Measurements from ENCODE around the gene UNC45B.
A peak's percentile ranks its signal among the peaks of the same experiment; 100 is the strongest.
"Not testable (repeated sequence)": the region's sequence is repeated elsewhere in the genome, so short reads cannot be mapped to it uniquely, and the experiment has no call there.

Gene UNC45B, protein sequence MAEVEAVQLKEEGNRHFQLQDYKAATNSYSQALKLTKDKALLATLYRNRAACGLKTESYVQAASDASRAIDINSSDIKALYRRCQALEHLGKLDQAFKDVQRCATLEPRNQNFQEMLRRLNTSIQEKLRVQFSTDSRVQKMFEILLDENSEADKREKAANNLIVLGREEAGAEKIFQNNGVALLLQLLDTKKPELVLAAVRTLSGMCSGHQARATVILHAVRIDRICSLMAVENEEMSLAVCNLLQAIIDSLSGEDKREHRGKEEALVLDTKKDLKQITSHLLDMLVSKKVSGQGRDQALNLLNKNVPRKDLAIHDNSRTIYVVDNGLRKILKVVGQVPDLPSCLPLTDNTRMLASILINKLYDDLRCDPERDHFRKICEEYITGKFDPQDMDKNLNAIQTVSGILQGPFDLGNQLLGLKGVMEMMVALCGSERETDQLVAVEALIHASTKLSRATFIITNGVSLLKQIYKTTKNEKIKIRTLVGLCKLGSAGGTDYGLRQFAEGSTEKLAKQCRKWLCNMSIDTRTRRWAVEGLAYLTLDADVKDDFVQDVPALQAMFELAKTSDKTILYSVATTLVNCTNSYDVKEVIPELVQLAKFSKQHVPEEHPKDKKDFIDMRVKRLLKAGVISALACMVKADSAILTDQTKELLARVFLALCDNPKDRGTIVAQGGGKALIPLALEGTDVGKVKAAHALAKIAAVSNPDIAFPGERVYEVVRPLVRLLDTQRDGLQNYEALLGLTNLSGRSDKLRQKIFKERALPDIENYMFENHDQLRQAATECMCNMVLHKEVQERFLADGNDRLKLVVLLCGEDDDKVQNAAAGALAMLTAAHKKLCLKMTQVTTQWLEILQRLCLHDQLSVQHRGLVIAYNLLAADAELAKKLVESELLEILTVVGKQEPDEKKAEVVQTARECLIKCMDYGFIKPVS

DNA sequence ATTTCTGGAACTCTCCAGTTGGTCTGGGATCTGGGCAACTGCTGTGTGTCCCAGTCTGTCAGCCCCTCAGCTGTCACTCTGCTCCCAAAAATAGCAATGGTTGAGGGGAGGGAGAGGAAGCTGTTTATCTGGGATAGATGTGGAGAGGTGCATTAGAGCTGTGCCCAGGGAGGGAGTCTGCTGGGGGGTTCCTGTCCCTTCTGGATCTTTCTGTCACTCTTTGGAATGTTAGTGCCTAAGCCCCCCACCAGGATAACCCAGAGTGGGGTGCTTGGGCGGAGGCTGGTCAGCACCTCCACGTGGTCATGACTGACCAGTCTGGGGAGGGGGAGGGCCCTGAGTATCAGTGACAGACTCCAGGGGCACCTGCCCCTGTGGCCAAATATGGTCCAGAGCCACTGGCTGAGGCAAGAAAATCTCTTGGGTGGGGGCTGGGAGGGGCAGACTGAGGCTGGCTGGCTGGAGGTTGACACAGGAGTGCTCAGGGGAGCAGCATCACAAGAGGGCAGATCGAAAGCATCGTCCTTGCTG, at the start of gene UNC45B:
Gene UNC45B (plus strand): TSS at position 443 of the 531 bp plus-strand sequence. CDS start 447 bp downstream, outside the sequence.
- no peak for DNase-seq

DNA sequence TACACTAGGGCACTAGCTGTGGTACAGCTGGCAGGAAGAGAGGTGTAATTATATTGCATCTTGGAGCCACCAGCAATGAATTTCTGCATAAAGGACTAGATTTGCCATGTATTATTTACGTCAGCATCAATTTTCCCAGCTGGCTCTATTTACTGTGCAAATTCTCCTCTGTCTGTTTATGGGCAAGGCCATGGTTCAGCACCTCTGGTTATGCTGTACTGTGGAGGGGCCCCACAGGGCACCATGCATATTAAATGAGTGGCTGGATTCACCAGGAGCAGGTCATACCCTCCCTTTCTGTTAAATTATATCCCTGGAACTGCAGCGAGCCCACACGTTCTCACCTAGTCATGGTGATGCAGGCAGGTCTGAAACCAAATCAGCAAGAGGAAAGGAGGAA, 47.7 kb upstream of the UNC45B start:
- no peak for DNase-seq

DNA sequence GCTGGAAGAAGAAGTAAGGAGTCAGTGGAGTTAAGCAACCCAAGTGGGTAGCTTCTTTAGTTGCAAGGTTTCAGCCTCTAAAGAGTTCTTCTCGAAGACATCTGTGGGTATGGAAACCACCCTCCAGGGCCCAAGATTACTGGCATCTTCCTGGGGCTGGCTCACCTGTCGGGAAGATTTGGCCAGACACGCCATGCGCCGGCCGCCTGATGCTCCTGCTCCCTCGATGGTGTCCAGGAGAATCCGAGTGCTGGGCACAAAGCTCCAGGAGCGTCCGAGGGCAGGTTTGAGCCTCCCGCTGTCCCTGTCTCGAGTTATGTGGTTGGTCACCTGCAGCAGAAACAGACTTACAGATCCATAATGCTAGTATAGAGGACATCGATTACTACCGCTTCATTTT, 46.6 kb upstream of the UNC45B start:
- no peak for DNase-seq

DNA sequence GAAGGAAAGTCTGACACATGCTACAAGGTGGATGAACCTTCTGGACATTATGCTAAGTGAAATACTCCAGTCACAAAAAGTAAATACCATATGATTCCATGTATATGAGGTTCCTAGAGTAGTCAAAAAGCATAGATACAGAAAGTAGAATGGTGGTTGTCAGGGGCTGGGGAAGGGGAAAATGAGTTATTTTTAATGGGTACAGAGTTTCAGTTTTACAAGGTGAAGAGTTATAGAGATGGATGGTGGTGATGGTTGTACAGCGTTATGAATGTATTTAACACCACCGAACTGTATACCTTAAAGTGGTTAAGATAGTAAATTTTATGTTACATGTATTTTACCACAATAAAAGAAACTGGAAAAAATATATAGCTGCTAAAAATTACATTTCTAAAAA, 45.9 kb upstream of the UNC45B start:
- no peak for DNase-seq

DNA sequence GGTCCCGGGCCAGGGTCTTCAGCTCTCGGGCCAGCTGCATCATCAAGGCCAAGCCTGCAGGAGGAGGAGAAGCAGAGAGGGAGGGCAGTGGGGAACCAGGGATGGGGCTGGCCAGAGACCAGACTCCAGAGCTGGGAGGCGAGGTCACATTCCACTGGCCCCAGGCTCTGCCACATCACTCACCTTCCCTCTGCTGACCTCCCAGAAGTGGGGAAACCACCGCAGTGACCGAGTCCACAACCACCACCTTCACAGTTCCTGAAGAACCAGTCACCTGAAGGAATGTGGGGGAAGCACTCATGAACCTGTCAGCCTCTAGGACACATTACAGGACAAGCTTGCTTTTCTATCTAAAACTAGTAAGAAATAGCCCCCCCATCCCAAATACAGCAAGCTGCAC, 44.3 kb upstream of the UNC45B start:
- no peak for DNase-seq

DNA sequence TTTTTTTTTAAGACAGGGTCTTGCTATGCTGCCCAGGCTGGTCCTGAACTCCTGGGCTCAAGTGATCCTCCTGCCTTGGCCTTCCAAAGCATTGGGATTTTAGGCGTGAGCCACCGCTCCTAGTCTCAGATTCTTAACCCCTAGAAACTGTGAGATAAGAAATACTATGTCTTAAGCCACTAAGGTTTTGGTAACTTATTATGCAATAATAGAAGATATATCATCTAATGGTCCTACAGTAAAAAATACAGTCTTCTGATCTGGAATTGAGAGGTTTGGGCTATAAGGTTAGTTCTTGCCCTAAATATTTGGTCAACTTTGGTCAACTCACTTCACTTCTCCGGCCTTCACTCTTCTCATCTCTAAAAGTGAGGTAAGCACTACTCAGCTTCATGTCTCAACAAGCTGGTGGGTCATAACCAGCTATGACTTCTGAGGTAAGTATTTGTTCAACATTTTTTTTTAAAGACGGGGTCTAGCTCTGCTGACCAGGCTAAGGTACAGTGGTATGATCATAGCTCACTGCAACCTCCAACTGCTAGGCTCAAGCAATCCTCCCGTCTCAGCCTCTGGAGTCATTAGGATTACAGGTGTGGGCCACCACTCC, 42.7 kb upstream of the UNC45B start:
- no peak for DNase-seq

DNA sequence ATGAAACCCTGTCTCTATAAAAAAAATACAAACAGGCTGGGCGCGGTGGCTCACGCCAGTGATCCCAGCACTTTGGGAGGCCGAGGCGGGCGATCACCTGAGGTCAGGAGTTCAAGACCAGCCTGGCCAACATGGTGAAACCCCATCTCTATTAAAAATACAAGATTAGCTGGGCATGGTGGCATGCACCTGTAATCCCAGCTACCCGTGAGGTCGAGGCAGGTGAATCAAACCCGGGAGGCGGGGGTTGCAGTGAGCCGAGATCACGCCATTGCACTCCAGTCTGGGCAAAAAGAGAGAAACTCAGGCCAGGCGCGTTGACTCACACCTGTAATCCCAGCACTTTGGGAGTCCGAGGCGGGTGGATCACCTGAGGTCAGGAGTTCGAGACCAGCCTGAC, 36.8 kb upstream of the UNC45B start:
- not testable (repeated sequence) for DNase-seq

DNA sequence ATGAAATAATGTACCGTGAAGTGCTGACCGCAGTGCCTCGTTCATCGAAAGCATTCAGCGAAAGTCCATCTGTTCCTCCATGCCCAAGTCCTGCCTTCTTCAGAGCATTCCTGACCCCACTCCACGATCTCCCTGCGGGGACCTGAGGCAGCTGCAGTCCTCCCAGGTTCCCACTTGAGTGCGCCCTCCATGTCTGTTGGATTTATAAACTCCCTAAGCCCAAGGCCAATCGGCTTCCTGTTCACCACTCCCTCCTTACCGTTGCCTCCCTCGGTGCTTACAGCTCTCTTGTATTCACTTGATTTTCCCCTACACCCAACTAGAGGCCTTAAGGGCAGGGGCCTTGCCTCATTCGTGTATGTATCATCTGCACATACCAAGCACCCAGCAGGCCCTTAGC, 30.8 kb upstream of the UNC45B start:
- DNase-seq: no peak

DNA sequence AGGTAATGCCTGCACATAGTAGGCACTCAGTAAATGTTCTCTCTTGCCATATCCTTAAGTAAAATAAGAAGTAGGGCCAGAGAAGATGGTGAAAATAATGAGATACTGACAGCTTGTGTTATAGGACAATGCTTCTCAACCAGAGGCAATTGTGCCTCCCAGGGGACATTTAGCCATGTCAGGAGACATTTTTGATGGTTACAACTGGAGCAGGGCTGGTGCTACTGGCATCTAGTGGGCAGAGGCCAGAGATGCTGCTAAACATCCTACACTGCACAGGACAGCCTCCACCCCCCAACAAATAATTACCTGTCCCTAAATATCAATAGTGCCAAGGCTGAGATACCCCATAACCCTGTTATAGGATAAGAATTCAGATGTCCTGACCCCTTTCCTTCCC, 29.6 kb upstream of the UNC45B start:
- DNase-seq: no peak

DNA sequence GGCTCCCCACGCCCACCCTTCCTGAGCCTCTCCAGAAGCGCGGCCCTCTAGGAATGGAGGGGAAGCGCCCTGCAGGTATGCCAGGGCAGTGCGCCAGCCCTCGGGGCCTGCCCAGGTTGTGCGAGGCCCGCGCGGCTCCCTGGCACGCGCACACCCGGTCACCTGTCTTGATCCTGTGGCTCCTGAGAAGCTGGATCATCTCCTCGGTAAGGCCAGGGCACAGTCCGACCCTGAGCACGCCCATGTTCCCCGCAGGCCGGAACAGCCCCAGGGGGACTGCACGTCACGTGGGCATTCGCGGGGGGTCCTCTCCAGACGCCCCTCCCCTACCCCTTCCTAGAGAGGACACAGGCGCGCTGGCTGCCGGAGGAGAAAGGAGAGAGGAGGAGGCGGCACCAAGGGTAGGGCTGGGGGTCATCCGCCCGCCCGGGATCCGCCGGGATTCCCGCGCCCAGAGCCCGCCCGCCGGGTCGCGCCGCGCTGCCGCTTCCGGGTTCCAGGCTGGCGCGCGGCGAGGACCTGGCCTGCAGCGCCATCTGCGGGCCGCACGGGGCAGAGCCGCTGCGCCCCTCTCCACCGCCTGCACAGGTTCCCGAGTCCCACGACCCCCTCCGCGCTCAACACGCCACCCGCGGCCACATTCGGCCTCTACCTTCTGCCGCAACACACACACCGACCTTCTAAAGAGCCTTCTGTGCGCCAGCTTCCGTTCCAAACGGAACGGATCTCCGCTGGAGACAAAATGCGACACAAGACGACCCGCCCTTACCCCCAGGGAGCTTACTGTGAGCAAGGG, 28.0 kb upstream of the UNC45B start, which contains the start of gene RAD51D:
Gene RAD51D (minus strand): TSS at position 491 of the 796 bp plus-strand sequence. CDS start 247 bp downstream, at position 244.
- DNase-seq: peak; percentile 71

DNA sequence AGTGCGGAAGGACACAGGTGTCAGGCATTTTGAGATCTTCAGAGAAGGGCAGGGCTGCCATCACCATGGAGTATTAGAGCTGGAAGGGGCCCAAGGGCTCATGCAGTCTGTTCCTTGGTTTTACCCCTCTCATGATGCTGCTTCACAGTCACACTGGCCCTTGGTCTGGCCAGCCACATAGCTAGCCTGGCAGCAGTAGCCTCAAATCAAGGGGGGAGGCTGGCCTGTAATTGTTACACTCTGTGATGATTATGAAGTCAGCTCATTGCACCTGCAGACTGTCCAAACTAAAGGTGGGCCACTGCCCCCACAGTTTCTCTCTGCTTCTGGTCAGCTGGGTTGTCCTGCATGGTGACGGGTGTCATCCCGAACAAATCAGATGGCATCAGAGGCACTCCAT, 26.3 kb upstream of the UNC45B start, which contains the start of gene FNDC8:
Gene FNDC8 (plus strand): TSS at position 301 of the 400 bp plus-strand sequence. CDS start 79 bp downstream, at position 380.
- no peak for DNase-seq

DNA sequence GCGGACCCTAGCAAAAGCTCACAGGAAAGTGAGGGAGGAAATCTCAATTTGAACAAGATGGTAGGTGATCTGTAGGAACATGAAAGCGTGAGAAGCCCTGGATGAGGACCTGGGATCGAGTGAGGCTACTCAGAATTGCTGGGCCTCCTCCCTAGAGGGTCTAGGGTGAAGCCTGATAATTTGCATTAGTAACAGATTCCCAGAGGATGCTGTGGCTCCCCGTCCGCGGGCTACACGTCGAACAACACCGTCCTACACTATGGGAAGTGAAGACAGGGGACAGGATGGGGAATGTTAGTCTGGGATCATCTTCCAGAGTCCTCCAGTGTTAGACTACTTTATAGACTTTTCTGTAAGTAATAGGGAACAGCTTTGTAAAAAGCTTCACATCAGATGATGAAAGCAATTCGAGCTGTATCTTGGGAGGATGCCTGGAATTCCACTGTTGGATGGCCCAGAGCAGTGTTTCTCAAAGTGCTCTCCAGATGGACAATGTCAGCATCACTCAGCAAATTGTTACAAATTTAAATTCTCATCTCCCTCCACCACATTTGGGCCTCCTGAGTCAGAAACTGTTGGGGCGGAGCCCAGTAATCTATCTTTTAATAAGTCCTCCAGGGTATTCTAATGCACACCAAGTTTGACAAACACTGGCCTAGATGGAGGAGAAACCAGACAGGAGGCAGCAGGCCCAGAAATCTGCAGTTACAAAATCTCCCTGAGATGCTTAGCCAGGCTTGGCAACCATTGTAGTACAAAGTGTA, 19.7 kb upstream of the UNC45B start:
- DNase-seq: no peak

DNA sequence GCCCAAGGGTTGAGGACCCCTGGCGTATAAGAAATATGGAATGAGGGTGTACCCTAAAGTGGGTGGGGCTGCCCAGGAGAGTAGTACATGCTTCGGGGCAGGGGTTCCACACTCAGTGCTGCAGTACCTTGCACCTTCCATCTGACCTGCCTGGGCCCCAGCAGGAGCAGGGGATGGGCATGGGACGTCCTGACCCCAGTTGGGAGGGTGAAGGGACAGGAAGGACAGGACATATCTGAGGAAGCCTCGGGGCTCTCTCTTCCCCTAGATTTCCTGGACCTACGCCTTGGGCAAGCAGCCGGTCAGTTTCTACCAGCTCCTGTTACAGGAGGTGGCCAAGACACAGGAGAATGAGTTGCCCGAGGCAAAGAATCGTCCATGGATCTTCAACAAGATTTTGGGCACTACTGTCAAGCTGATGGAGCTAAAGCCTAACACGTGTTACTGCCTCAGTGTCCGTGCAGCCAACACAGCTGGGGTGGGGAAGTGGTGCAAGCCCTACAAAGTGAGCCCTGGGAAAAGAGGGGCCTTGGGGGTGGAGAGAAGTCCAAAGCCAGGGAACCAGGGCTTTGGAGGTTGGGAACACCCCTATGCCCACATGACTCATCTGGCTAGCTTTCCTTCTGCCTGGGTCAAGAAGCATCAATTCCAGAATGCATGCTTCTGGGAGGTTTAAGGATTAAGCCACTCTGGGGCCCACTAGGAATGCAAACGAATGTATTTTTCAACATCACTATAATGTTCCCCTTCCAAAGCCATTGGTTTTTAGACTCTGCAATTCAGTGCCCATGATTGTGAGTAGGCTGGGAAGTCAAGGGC, 18.3 kb upstream of the UNC45B start:
- DNase-seq: no peak

DNA sequence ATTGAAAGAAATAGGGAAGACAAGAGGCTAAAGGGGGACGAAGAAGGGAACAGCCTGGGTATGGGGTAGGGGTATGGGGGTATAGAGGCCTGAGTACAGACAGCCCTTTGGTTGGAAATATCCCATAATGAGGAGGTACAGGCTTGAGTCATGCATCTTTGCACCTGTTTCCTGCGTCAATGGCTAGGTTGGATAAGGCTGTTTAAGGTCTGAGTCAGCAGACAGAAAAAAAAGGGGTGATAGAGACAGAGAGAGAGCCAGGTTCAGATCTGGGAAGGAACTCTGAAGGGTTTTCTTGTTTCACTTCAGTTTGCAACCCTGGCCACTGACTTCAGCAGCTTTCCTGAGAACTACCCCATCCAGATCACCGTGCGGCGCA, 17.7 kb upstream of the UNC45B start:
- no peak for DNase-seq

DNA sequence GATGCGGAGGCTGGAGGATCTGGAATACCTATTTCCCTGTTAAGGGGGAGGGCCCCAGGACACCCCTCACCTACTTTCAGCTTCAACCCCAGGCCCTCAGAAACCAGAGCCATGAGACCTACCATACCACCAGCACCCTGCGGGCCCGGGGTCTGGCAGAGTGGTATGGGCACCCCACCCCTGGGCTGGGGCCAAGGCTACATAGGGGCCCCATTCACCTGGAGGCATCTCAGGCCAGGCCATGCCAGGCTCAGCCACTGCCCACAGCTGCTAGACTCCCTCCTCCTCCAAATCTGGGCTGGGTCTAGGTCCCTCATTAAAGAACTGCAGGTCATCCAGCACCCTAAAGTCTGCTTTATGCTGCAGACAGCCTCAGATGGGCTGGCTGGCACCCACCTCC, 17.2 kb upstream of the UNC45B start:
- DNase-seq: no peak

DNA sequence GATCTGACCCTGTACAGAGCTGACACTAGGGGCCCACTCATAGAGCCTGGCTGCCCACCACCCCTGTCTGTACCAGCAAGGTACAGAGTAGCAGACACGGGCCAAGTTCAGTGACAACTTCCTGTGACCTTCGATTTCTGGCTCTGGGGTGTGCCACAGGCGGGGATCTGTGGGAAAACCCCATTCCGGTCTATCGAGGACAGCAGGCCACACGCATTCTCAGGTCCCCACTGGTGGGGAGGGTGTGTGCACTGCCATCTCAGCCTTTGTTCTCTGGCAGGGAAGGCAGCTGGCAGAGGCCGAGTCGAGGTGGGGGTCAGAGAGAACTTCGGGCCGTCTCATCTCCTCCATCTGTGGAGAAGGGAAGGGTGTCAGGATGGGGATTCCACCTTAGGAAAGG, 15.5 kb upstream of the UNC45B start:
- DNase-seq: no peak

DNA sequence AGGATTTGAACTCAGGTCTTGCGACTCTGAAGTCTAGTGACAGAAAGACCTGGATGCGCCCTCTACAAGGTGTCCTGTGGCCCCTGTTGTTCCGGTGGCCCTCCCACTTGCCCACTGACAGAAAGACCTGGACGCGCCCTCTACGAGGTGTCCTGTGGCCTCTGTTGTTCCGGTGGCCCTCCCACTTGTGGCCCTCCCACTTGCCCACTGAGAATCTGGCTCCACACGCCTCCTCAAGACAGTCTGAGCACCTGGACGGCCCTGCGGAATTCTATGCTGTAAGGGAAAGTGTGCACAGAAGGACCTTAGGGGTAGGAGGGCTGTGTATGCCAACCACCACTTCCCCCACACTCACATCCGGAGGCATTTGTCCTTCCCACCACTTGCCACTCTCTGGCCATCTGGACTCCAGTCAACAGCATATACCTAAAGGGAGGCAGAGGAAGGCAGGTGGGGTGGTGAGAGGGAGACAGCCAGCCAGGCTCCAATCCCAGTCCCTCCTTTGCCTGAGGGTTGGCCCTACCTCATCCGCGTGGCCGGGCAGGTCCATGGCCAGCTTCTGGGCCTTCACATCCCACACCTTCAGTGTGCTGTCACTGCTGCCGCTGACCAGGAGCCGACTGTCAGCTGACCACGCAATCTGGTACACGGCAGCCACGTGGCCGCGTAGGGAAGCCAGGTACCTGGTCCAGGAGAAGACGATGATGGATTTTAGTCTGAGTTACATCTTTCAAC, 14.6 kb upstream of the UNC45B start:
- no peak for DNase-seq

DNA sequence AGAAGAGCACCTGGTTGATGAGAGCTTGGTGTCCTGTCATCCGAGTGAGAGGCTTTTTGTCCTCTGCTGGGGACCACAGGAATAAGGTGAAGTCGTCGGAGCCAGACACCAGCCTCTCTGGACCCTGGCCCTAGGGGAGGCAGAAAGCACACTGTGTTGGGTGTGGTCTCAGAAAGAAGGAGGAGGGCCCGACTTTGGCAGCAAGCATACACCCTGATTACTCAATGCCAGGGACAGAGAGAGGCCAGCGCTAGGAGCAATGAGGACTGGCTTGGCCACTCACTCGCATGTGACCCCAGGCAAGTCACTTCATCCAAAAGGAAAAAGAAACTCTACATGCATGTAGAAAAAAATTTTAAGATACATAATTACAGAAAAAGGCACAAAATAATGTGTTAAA, 12.3 kb upstream of the UNC45B start:
- no peak for DNase-seq

DNA sequence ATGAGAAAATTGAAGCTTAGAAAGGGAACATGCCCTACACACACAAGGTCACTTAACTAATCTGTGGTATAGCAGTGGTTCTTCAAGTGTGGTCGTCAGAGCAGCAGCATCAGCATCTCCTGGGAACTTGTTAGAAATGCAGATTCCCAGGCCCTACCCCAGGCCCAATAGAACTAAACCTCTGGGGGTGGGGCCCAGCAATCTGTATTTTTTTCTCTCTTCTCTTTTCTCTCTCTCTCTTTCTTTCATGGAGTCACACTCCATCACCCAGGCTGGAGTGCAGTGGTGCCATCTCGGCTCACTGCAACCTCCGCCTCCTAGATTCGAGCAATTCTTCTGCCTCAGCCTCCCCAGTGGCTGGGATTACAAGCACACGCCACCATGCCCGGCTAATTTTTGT, 9.4 kb upstream of the UNC45B start:
- no peak for DNase-seq
